ENCODE measurements around the gene NR2E1.

Gene NR2E1

DNA sequence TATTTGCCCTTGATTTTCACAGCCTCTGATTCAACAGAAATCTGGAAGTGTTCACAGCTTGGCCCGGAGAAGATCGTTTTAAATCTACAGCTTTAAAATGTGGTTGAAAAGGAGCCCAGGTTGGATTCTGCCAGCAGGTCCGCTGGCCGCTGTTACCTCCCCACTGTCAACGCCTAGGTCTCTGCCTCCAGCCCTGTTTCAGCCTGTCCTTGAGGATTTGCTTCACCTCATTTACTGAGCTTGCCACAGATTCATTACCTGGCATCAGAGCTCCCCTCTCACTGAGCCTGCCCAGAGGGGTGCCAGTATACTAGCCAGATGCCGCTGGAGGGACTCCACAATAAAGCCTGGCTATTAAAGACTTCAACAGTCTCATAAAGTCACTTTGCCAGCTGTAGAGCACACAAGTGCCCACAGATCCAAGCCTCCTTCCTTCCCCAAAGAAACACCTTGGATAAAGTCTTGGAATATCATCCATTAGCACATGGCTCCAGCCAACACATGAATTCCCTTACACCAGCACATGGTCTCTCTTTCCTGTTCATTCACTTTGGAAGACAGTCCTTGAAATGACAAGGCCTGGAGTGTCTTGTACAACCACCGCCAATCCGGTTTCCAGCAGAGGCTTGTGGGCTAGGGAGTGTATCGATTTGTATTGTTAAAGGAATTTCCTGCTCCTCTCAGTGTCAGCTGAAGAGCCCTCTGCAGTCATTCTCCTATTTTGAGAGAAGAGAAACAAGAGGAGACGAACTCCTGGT, 9.5 kb upstream of the NR2E1 start:
- no peak for DNase-seq

- DNase-seq = no peak
Observed at GRCh38 chr6:108156938-108157233, 8.9 kb upstream of the NR2E1 start.

GRCh38 chr6:108157234-108157980, 8.4 kb upstream of the NR2E1 start:
- DNase-seq = no peak

- no peak for DNase-seq
Observed at GRCh38 chr6:108157981-108158525, 7.8 kb upstream of the NR2E1 start.

DNA sequence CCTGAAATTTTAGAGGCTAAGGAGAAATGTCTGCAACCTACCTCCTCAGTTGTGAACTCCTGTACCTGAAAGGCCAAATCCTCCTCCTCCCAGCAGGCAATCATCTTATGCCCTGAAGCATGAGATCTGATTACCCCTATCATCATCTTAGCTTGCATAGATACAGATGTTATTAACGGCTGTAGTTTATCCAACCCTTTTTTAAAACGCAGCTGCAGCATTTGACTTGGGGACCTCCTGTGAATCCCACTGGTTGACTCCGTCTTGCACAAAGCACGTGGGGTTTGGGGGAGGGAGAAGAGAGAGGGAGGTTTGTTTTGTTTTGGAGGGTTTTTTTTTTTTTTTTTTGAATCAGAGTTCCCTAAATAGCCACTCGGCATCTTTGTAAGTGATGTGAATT, 5.8 kb upstream of the NR2E1 start:
- no peak for DNase-seq

- DNase-seq = no peak
Observed at GRCh38 chr6:108161724-108162282, 4.0 kb upstream of the NR2E1 start.

GRCh38 chr6:108163267-108163643, 2.6 kb upstream of the NR2E1 start:
- DNase-seq = no peak

- no peak for DNase-seq
Observed at GRCh38 chr6:108163644-108164542, 1.9 kb upstream of the NR2E1 start.

GRCh38 chr6:108164543-108164814, 1.3 kb upstream of the NR2E1 start:
- DNase-seq = no peak

- no peak for DNase-seq
Observed at GRCh38 chr6:108164815-108165706, 761 bp upstream of the NR2E1 start.

- DNase-seq = no peak
Observed at GRCh38 chr6:108166664-108167448, 1.0 kb downstream of the NR2E1 start.

- no peak for DNase-seq
Observed at GRCh38 chr6:108167449-108168089, 1.7 kb downstream of the NR2E1 start.

DNA sequence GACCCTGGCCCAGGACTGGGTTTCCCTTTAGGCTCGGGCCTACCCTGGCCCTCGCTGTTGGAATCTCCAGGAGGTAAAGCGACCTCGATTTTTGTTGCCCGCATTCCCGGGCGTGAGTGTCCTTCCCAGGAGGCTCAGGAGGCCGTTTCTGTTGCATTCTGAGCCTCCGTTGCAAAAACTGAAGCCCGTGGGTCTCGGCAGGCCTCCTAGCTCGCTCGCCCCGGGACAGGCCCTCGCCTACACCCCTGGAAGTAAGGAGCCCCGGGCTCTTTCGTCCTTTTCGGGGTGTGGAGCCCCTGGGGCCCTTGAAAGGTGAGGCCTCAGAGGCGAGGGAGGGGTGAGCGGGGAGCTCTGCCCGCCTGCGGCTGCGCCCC, 2.3 kb downstream of the NR2E1 start:
- no peak for DNase-seq

DNA sequence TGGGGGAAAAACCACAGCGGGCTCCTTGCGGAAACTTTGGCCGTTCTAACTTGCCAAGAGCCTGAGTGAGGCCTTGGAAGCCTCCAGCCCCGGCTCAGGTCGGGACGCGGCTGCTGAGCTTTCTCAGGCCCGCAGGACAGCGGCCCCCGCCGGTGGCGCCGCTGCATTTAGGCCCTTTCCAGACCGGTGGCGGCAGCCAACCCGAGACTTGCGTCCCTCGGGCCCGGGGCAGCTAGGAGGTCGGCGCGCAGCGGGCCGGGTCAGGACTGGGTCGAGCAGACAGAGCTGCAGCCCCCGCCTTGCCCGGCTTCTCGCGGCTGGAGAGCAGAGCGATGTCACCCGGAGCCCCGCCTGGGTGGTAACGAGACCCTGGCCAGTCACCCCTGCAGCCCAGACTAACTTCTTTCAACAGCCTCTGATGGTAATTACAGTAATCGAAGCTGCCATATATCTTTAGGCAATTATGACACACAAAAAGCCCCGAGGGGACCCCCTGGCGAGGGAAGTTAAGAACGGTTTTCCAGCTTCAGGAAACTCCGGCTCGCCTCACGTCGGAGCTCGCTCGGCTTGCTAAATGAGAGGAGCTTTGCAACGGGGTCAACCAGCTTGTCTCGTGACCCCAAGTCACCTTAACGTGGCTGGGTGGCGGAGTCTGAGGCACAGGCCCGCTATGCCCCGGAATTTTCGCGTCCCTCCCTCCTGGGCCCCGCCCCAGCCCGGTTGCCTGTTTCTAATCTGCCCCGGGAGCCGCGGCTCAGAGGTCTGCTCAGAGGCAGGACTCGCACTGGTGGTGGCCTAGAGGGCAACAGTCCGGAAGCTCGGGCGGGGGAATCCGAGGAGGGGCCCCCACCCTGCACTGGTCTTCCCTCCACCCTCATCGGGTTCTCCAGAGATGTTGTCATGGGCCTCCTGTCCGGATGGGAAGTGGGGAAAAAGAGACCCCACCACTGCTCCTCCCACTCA, 3.0 kb downstream of the NR2E1 start:
- DNase-seq = no peak

- no peak for DNase-seq
Observed at GRCh38 chr6:108169464-108170331, 3.9 kb downstream of the NR2E1 start.

- no peak for DNase-seq
Observed at GRCh38 chr6:108170332-108171290, 4.8 kb downstream of the NR2E1 start.

GRCh38 chr6:108171291-108171917, 5.6 kb downstream of the NR2E1 start:
- no peak for DNase-seq

Measured in T-helper 2 cell (primary cell).